ENCODE results near the gene ZBTB39. TPM values are rescaled to one million over a fixed set of nuclear protein-coding genes. Genes with fewer than 3 reads are reported as not detected.
A peak's percentile ranks its signal among the peaks of the same experiment; 100 is the strongest.
"Not testable (repeated sequence)": the region's sequence is repeated elsewhere in the genome, so short reads cannot be mapped to it uniquely, and the experiment has no call there.

Gene ZBTB39
- total RNA-seq = 6.8 TPM
- long read RNA-seq, full-length matches to known transcripts = 5 of 9 reads
- long read RNA-seq, partial matches to known transcripts = 0 of 9 reads
- long read RNA-seq, other reads (novel, unspliced or antisense) = 4 of 9 reads

- H3K27ac ChIP-seq = peak within 1 kb of the TSS; percentile 65
- intact Hi-C loops (cut with DNase I) = no loop called here
Observed at GRCh38 chr12:57005980-57006808, at the start of gene ZBTB39. Gene ZBTB39 (minus strand): TSS chr12:57006546. CDS start chr12:57004917, 1,629 bp downstream.

GRCh38 chr12:57055824-57056223, 49.5 kb upstream of the ZBTB39 start:
- intact Hi-C loops (cut with DNase I) = no loop called here
- no peak for DNase-seq
- Histone ChIP-seq H3K4me1 (no peaks in the 10 kb centered on the region), H3K9me3 (no peaks in the 10 kb centered on the region), H3K4me3 (no peak overlapping the region), H3K27ac (no peak overlapping the region), H3K36me3 (peaks cover 35% of the 10 kb centered on the region), H3K27me3 (ENCODE audit: low read depth) (no peaks in the 10 kb centered on the region)
- TF ChIP-seq CTCF (IDR thresholded peaks at IDR 0.05) = no peak
- no peak for ATAC-seq

More at GRCh38 chr12:57005980-57006808, at the start of gene ZBTB39:
- Histone ChIP-seq H3K27me3 (ENCODE audit: low read depth) (no peaks in the 10 kb centered on the region), H3K9me3 (no peaks in the 10 kb centered on the region), H3K4me3 (peak within 1 kb of the TSS; percentile 75), H3K36me3 (peaks cover 33% of the 10 kb centered on the region), H3K4me1 (peaks cover 28% of the 10 kb centered on the region)
- ATAC-seq (peak; percentile 87 to 90), DNase-seq (peak; percentile 64)
- peak; percentile 58 for TF ChIP-seq CTCF (IDR thresholded peaks at IDR 0.05)

GRCh38 chr12:57053901-57054300, 47.6 kb upstream of the ZBTB39 start:
- ATAC-seq; H3K27ac ChIP-seq; H3K27me3 ChIP-seq (ENCODE audit: low read depth); H3K4me3 ChIP-seq; H3K9me3 ChIP-seq; DNase-seq; intact Hi-C loops (cut with DNase I); H3K4me1 ChIP-seq: not testable (repeated sequence)
- H3K36me3 ChIP-seq = peaks cover 16% of the 10 kb centered on the region

- H3K27me3 ChIP-seq (ENCODE audit: low read depth); H3K4me3 ChIP-seq; H3K9me3 ChIP-seq; H3K4me1 ChIP-seq; ATAC-seq; H3K36me3 ChIP-seq; intact Hi-C loops (cut with DNase I); DNase-seq; H3K27ac ChIP-seq: not testable (repeated sequence)
Observed at GRCh38 chr12:57053146-57053545, 46.8 kb upstream of the ZBTB39 start.

- H3K27ac ChIP-seq = no peak overlapping the region
- intact Hi-C loops (cut with DNase I) = no loop called here
- H3K27me3 ChIP-seq (ENCODE audit: low read depth) = no peaks in the 10 kb centered on the region
- H3K36me3 ChIP-seq = no peaks in the 10 kb centered on the region
- TF ChIP-seq CTCF (IDR thresholded peaks at IDR 0.05) = no peak
- no peak for ATAC-seq
- no peaks in the 10 kb centered on the region for H3K9me3 ChIP-seq
- H3K4me3 ChIP-seq = no peak overlapping the region
- no peak for DNase-seq
- H3K4me1 ChIP-seq = peaks cover 9% of the 10 kb centered on the region
Observed at GRCh38 chr12:57051011-57051410, 44.7 kb upstream of the ZBTB39 start.

- intact Hi-C loops (cut with DNase I) = no loop called here
- H3K4me3 ChIP-seq = no peak within 1 kb of the TSS
- no peak within 1 kb of the TSS for H3K27ac ChIP-seq
- no peak for DNase-seq
- no peaks in the 10 kb centered on the region for H3K9me3 ChIP-seq
- H3K27me3 ChIP-seq (ENCODE audit: low read depth) = no peaks in the 10 kb centered on the region
- no peaks in the 10 kb centered on the region for H3K36me3 ChIP-seq
- peaks cover 9% of the 10 kb centered on the region for H3K4me1 ChIP-seq
- TF ChIP-seq CTCF (IDR thresholded peaks at IDR 0.05) = no peak
- ATAC-seq = no peak
Observed at GRCh38 chr12:57049890-57050289, 43.5 kb upstream of the ZBTB39 start, which contains the start of gene MYO1A. Gene MYO1A (minus strand): TSS chr12:57050129. CDS start chr12:57048323, 1,806 bp downstream.
